Right forelimb (tissue), 1 donor: ENCODE data around the gene FURIN.
"Not testable (repeated sequence)": the region's sequence is repeated elsewhere in the genome, so short reads cannot be mapped to it uniquely, and the experiment has no call there.

Source experiments
- DNase-seq: peaks from one replicate; pipeline ENCODE4 v3.0.0-alpha.2; 2018

The FURIN gene

DNA sequence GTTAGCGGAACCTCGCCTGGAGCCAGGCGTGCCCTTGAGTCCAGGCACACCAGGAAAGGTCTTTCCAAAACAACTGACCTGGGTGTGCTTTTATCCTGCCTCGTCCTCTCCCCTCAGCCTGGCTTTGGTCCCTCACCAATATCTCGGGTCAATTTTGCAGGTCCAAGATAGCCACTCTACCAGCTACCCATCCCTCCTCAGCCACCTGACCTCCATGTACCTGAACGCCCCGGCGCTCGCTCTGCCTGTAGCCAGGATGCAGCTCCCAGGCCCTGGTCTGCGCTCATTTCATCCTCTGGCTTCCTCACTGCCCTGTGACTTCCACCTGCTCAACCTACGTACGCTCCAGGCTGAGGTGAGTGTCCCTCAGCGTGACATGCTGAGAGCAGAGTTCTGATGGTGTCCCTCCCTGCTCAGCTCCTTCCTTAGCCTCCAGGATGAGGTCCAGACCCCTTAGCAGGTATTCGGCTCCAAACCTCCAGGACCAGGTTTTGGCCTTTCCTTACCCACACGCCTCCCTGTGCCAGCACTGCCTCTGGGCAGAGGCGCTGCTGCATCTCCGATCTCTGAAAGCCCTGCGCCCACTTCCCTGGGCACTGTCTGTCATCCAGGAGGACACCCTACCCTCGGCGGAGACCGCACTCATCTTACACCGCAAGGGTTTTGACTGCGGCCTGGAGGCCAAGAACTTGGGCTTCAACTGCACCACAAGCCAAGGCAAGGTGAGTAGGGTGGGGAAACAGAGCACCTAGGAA, 49.8 kb downstream of the FURIN start:
- no peak for DNase-seq

DNA sequence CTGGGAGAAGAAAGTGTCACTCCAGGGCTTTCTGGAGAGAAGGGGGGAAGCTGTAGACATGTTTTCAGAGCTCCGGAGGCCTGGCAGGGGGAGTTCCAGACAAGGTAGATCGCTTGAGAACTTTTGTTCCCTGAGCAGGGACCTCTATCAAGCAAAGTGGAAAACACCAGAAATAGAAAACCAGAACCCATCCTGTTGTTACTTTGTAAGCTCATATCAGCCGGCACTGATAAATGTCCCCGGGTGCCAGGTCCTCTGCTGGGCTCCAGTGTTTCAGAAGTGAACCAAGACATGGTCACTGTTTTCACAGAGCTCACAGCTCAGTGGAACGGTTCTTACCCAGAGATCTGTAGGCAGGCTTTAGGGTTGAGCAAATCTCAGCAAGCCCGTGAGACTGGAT, 50.4 kb downstream of the FURIN start:
- no peak for DNase-seq

DNA sequence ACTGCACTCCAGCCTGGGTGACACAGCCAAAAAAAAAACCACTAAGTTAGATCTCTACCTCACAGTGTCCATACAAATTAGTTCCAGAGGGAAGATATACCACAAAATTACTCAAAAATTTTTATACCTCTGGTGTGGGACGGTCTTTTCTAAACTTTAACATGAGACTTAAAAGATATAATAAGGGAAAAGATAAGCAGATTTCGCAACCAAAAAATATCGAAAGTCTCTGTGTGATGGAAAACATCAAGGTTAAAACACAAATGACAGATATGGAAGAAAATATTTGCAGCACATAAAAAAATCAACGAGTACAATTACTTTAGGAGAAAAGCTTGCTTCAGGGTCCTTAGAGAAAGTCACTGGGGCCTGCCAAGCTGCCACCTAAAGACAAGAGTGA, 53.5 kb downstream of the FURIN start:
- DNase-seq: no peak

DNA sequence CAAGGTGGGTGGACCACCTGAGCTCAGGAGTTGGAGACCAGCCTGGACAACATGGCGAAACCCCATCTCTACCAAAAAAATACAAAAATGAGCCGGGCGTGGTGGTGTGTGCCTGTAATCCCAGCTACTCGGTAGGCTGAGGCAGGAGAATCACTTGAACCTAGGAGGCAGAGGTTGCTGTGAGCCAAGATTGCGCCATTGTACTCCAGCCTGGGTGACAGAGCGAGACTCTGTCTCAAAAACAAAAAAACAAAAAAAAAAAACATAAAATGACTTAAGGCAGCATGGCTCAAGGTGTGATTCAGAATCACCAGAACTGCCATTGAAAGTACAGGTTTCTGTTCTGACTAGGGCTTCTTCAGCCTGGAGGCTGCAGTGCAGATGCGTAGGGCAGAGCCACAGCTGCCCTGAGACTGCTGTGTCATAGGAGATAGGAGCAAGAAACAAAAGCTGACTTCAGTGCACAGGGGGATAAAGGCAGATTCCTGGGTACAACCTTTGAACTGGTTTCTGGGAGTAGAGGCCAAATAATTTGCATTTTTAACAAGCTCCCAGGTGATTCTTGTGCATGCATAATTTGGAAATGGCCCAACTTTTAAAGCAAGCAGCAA, 54.4 kb downstream of the FURIN start:
- DNase-seq: not testable (repeated sequence)

DNA sequence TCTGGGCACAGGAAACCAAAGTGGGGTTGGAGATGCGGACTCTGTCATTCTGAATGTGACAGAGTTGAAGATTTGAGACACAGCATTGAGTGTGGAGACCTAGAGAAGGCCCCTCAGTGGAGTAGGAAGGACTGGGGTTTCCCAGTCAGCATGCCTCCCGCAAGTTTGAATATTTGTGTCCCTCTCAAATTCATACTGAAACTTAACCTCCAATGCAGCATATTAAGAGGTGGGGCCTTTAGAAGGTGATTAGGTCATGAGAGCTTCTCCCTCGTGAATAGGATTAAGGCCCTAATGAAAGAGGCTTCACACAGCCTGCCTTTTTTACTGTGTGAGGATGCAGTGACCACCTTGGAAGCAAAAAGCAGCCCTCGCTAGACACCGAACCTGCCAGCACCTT, 56.0 kb downstream of the FURIN start:
- no peak for DNase-seq

DNA sequence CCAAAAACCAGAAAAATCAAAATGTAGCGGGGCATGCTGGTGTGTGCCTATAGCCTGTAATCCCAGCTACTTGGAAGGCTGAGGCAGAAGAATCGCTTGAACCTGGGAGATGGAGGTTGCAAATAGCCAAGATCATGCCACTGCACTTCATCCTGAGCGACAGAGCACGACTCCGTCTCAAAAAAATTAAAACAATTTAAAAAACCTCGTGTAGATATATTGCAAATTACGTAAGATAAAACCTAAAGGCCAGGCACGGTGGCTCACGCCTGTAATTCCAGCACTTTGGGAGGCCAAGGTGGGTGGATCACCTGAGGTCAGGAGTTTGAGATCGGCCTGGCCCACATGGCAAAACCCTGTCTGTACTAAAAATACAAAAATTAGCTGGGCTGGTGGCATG, 58.4 kb downstream of the FURIN start:
- not testable (repeated sequence) for DNase-seq

DNA sequence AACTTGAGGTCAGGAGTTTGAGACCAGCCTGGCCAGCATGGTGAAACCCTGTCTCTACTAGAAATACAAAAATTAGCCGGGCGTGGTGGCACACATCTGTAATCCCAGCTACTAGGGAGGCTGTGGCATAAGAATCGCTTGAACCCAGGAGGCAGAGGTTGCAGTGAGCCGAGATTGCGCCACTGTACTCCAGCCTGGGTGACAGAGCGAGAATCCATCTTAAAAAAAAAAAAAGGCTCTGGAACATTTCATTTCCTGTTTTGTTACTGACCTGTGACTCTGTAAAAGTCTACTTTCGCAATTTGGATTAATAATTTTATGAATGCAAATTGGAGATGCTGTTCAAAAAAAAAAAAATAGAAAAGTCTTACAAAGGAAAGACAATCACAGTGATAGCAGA, 59.7 kb downstream of the FURIN start:
- DNase-seq: not testable (repeated sequence)

DNA sequence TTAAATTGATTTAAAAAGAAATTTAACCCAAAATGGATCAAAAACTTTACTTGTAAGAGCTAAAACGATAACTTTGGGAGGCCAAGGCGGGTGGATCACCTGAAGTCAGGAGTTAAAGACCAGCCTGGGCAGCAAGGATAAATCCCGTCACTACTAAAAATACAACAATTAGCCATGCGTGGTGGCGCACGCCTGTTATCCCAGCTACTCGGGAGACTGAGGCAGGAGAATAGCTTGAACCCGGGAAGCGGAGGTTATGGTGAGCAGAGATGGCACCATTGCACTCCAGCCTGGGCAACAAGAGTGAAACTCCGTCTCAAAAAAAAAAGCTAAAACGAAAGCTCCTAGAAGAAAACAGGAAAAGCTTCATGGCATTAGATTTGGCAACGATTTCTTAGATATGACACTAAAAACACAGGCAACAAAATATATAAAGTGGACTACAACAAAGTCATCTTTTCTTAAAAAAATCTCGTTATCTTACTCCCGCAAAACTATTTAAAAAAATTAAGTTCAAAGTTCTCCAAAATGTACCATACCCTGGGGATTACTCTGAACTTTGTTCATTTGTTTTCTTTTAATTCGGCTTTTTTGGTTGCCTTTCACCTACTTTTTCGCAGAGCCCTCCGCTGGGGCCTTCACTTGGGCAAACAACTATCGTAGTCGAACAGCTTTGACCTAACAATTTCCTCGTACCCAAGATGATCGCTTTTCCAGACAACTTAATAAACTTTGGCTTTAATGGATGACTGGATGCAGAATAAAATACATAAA, 61.0 kb downstream of the FURIN start:
- no peak for DNase-seq

DNA sequence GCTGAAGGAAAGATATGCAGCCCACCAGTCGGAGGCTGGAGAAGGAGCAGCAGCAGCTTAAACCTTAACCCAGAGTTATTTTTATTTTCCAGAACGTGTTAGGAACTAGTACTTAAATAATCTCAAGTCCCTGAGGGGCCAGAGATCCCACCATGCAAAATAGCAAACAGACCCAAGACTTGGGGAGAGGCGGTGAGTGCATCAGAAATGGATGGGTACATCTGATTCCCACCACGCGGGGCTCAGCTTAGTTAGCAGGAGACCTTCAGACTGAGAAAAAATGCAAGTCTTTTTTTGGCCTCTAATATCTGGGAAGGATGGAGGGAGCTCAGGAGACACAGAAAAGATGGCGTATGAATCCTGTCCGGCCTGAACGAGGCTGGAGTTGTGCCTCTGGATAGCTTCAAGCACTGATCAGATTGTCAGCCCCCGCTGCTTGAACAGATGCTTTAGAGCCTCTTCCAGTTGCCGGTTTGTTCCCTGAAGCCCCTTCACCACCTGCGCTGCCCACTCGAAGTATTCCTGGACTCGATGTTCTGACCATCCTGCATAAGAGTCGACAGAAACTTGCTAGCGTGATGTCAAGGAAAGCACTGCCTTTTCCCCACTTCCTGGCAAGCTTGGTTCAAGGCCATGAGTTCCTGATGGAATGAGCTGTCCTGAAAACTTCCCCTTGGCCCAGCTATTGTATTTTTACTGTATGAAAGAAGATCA, 62.6 kb downstream of the FURIN start:
- no peak for DNase-seq

DNA sequence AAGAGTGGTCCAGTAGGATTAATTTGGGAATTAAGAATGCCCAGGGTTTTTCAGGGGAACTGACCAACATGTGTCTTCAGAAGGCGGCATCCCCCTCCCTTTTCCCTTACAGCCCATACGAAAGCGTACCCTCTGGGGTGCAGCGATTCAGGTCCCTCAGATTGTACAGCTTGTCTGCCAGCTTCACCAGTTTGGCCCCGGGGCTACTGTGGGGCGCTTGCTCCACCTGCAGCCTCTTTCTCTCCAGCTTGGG, 63.1 kb downstream of the FURIN start:
- DNase-seq: no peak

DNA sequence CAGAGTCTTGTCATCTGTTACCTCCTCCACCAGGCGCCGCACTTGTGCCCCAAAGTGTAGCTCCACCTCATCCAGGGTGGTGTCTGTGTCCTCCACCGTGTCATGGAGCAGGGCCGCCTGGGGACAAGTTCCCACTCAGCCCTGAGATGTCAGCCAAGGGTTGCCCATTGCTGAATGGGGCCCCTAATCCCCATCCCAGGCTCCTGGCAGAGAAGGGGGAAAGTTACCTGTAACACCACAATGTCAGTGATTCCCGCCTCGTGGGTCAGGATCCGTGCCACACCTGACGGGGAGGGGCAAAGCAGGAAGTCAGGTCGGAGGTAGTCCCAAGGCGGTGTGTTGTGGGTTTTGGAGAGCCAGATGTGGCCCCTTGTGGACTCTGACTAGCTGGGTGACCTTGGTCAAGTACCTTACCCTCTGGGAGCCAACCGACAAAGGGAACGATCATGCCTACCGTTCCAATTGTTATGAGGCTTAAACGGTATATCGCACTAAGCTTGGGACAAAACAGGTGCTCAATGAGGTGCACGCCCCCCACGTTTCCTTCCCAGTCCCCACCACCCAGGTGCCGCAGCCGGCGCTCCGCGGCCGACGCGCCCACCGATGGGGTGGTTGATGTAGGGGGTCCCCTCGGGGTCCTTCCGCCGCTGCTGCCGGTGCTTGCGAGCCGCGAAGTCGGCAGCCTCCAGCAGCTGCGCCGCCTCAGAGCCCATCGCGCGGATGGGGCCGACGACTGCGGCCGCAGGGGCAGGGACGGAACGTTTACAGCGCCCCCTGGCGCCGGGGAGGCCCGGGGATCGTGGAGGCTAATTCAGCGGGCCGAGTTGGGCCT, 63.7 kb downstream of the FURIN start, which contains the start of gene HDDC3:
Gene HDDC3, minus strand, starts transcription at position 722 of the 832 bp plus-strand sequence. Its CDS starts 9 bp downstream, at position 713.
- DNase-seq: peak; percentile 93

DNA sequence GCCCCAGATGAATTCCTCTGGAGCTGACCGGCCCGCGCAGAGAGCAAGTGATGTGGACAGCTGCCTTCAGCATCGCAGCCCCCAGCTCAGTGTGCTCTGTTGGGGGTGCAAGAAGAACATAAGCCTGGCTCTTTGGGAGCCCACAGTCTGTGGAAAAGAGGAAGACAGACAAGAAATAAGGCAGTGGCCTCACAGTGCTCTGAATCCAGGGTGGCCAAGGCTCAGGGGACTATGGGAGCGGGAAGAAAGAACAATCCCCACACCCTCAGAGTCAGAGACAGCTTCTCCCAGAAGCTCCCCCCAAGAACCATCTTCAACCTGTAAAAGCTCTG, 64.2 kb downstream of the FURIN start:
- no peak for DNase-seq
